Measurements from ENCODE around the gene THYN1. TPM values are rescaled to one million over a fixed set of nuclear protein-coding genes. Genes with fewer than 3 reads are reported as not detected.
A peak's percentile ranks its signal among the peaks of the same experiment; 100 is the strongest.
"Not testable (repeated sequence)": the region's sequence is repeated elsewhere in the genome, so short reads cannot be mapped to it uniquely, and the experiment has no call there.

The THYN1 gene
- polyA plus RNA-seq, 2 donors = 22.0 to 26.8 TPM

DNA sequence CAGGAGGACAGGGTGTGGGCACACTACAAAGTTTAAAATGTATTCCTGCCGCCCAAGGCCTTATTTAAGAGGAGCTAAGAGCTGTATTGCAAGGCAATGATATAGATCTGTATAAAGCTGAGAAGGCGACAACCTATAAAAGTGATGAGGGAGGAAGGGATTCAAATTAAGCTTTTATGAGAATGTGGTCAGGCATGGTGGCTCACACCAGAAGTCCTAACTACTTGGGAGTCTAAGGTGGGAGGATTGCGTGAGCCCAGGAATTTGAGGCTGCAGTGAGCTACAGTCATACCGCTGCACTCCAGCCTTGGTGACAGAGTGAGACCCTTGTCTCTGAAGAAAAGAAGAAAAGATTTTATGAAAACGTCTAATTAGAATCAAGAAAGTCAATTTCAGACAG is 13.3 kb upstream of the THYN1 start:
- no peaks in the 10 kb centered on the region for H3K4me1 ChIP-seq (ENCODE audit: control insufficient read depth in 2 of 2, insufficient read depth in 2 of 2, low read length in 1 of 2)
- WGBS, 2 donors = 81 to 83% methylated on average over 5 of the region's 5 CpGs
- H3K36me3 ChIP-seq (ENCODE audit: control insufficient read depth in 2 of 2, insufficient read depth in 2 of 2, low read length in 1 of 2) = peaks cover 5 to 14% of the 10 kb centered on the region in 2 donors

DNA sequence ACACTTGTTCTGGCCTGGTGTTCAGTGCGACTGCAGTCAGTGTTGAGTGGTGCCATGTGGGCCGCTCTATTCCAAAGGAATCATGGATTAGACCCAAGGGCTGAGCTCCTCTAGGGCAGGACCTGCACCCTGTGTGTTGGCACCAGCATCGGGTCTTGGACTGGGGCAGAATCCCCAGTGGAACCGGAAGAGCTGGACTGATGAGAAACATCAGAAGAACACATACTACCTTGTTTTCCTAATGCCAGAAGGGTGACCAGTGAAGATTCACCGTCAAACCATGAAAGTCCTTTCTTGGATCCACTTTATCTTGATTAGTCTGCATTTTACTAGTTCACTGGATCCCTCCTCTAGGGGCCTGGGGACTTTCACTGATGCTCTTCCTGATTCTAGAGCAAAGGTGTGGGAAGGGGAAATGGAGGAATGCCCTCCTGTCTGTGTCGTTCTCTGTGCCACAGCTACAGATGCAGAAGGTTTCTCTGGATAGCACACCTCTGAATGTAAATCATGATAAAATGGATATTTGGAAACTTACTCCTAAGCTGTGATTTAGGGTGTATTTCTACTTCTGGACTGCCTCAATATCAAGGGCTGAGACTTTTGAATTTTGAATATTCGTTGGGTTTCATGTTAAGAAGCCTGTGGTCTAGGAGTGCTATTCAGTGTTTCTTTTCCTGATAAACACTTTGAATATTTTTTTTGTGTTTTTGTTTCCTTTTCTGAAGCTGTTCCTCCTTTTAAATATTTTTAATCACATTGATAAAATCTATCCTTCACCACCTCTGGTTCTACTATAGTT is 12.0 kb upstream of the THYN1 start:
- peaks cover 9 to 19% of the 10 kb centered on the region in 2 donors for H3K36me3 ChIP-seq (ENCODE audit: control insufficient read depth in 2 of 2, insufficient read depth in 2 of 2, low read length in 1 of 2)

More for the DNA sequence above, 13.3 kb upstream of the THYN1 start:
- no peak overlapping the region for H3K4me3 ChIP-seq (ENCODE audit: low read depth in 1 of 2, low read length in 2 of 2)
- no peaks in the 10 kb centered on the region for H3K27me3 ChIP-seq (ENCODE audit: control insufficient read depth in 1 of 2, insufficient read depth in 2 of 2, low read length in 2 of 2)
- no peak overlapping the region for H3K27ac ChIP-seq (ENCODE audit: low read depth in 2 of 2, low read length in 1 of 2)
- no peaks in the 10 kb centered on the region for H3K9me3 ChIP-seq (ENCODE audit: control insufficient read depth in 2 of 2, insufficient read depth in 1 of 2, low read depth in 1 of 2, low read length in 1 of 2)

DNA sequence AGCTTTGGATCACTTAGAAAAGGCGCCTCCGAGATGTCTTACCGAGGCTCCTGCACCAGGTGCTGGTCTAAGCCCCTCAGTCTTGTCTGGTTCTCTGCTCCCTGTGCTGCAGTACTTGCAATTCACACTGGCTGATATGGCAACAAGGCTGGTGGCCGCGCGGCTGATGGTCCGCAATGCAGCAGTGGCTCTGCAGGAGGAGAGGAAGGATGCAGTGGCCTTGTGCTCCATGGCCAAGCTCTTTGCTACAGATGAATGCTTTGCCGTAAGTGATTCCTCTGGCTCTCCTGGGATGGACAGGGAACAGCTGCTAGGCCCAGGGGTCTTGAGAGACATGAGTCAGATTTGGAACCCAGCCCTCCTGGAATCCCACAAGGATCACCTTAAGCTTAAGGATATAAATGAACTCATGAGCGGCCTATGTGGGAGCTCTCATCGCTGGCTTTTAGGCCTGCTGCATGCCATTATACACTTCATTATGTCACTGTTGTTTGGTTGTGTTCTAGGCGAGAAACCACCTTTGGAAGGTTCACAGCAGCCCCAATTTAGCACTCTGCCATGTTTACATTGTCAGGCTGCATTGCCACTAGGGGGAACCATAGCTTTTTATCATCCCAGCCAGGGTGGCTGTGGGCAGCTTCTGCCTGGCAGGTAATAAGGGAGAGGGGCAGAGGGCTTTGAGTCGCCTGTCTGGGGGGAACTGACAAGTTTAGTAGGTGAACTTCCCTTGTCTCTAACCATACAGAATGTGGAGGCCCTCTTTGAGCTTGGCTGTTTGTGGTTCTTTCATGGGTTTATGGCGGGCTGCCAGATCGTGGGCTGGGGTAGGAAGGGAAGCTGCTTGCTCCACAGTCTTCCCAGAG is 8.7 kb upstream of the THYN1 start:
- no peaks in the 10 kb centered on the region for H3K4me1 ChIP-seq (ENCODE audit: control insufficient read depth in 2 of 2, insufficient read depth in 2 of 2, low read length in 1 of 2)
- WGBS, 2 donors = 85 to 89% methylated on average over 14 of the region's 14 CpGs
- no peaks in the 10 kb centered on the region for H3K27me3 ChIP-seq (ENCODE audit: control insufficient read depth in 1 of 2, insufficient read depth in 2 of 2, low read length in 2 of 2)
- no peaks in the 10 kb centered on the region for H3K9me3 ChIP-seq (ENCODE audit: control insufficient read depth in 2 of 2, insufficient read depth in 1 of 2, low read depth in 1 of 2, low read length in 1 of 2)
- H3K4me3 ChIP-seq (ENCODE audit: low read depth in 1 of 2, low read length in 2 of 2) = no peak overlapping the region
- peaks cover 9 to 35% of the 10 kb centered on the region in 2 donors for H3K36me3 ChIP-seq (ENCODE audit: control insufficient read depth in 2 of 2, insufficient read depth in 2 of 2, low read length in 1 of 2)
- no peak overlapping the region for H3K27ac ChIP-seq (ENCODE audit: low read depth in 2 of 2, low read length in 1 of 2)

More for the DNA sequence above, 12.0 kb upstream of the THYN1 start:
- no peak overlapping the region for H3K27ac ChIP-seq (ENCODE audit: low read depth in 2 of 2, low read length in 1 of 2)
- H3K4me3 ChIP-seq (ENCODE audit: low read depth in 1 of 2, low read length in 2 of 2) = no peak overlapping the region
- no peaks in the 10 kb centered on the region for H3K4me1 ChIP-seq (ENCODE audit: control insufficient read depth in 2 of 2, insufficient read depth in 2 of 2, low read length in 1 of 2)
- no peaks in the 10 kb centered on the region for H3K27me3 ChIP-seq (ENCODE audit: control insufficient read depth in 1 of 2, insufficient read depth in 2 of 2, low read length in 2 of 2)
- H3K9me3 ChIP-seq (ENCODE audit: control insufficient read depth in 2 of 2, insufficient read depth in 1 of 2, low read depth in 1 of 2, low read length in 1 of 2) = no peaks in the 10 kb centered on the region
- 84 to 88% methylated on average over 7 of the region's 7 CpGs for WGBS, 2 donors

DNA sequence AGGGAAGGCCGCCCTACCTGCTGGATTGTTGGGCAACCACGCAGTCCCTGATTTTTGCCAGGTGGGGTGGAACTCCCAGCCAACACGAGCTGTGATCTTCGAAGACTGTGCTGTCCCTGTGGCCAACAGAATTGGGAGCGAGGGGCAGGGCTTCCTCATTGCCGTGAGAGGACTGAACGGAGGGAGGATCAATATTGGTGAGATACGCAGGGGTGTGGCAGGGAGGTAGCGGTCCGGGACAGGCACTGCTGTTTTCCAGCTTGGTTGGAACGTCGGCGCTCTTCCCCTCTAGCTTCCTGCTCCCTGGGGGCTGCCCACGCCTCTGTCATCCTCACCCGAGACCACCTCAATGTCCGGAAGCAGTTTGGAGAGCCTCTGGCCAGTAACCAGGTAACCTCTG is 7.8 kb upstream of the THYN1 start:
- 89 to 93% methylated on average over 16 of the region's 16 CpGs for WGBS, 2 donors
- Histone ChIP-seq H3K36me3 (ENCODE audit: control insufficient read depth in 2 of 2, insufficient read depth in 2 of 2, low read length in 1 of 2) (peaks cover 9 to 35% of the 10 kb centered on the region in 2 donors), H3K27ac (ENCODE audit: low read depth in 2 of 2, low read length in 1 of 2) (no peak overlapping the region)

DNA sequence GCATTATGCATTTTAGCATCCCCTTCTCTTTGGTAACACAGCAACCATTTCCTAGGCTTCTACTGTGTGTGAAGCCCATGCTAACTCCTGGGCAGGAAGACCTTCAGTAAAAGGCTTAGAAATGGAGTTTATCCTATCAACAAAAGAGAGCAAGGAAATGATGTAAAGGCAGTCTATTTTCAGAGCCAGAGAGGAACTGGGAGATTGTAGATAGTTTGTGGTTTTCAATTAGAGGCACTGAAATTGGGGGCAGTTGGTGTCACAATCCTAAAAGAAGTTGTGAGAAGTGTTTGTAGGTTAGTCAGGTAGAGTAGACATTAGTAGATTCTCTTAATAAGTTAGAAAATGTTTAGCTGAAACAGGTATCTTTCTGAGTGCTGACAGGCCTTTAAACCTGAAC is 7.4 kb upstream of the THYN1 start:
- Histone ChIP-seq H3K27me3 (ENCODE audit: control insufficient read depth in 1 of 2, insufficient read depth in 2 of 2, low read length in 2 of 2) (no peaks in the 10 kb centered on the region), H3K4me1 (ENCODE audit: control insufficient read depth in 2 of 2, insufficient read depth in 2 of 2, low read length in 1 of 2) (no peaks in the 10 kb centered on the region), H3K27ac (ENCODE audit: low read depth in 2 of 2, low read length in 1 of 2) (no peak overlapping the region), H3K9me3 (ENCODE audit: control insufficient read depth in 2 of 2, insufficient read depth in 1 of 2, low read depth in 1 of 2, low read length in 1 of 2) (no peaks in the 10 kb centered on the region), H3K36me3 (ENCODE audit: control insufficient read depth in 2 of 2, insufficient read depth in 2 of 2, low read length in 1 of 2) (peaks cover 9 to 35% of the 10 kb centered on the region in 2 donors), H3K4me3 (ENCODE audit: low read depth in 1 of 2, low read length in 2 of 2) (no peak overlapping the region)

More for the DNA sequence above, 7.8 kb upstream of the THYN1 start:
- Histone ChIP-seq H3K9me3 (ENCODE audit: control insufficient read depth in 2 of 2, insufficient read depth in 1 of 2, low read depth in 1 of 2, low read length in 1 of 2) (no peaks in the 10 kb centered on the region), H3K4me3 (ENCODE audit: low read depth in 1 of 2, low read length in 2 of 2) (no peak overlapping the region), H3K4me1 (ENCODE audit: control insufficient read depth in 2 of 2, insufficient read depth in 2 of 2, low read length in 1 of 2) (no peaks in the 10 kb centered on the region), H3K27me3 (ENCODE audit: control insufficient read depth in 1 of 2, insufficient read depth in 2 of 2, low read length in 2 of 2) (no peaks in the 10 kb centered on the region)

DNA sequence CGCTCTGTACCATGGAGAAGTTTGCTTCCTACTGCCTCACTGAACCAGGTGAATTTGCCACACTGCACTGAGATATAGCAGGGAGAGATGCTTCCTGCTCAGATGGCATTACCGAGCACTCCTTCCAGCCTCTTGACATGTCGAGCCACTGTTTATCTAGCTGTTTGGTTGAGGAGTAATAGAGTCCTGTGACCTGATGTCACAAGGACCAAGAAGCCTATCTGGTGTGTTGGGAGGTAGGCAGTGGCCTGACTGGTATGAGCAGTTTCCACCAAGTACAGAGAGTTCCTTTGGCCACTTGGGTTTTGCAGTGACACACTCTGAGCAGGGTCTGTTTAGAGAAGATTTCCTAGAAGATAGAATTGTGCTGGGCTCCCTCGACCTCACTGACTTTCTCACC is 5.4 kb upstream of the THYN1 start:
- no peak overlapping the region for H3K27ac ChIP-seq (ENCODE audit: low read depth in 2 of 2, low read length in 1 of 2)
- H3K27me3 ChIP-seq (ENCODE audit: control insufficient read depth in 1 of 2, insufficient read depth in 2 of 2, low read length in 2 of 2) = no peaks in the 10 kb centered on the region
- H3K4me1 ChIP-seq (ENCODE audit: control insufficient read depth in 2 of 2, insufficient read depth in 2 of 2, low read length in 1 of 2) = no peaks in the 10 kb centered on the region
- 84% methylated on average over 4 of the region's 4 CpGs for WGBS, 2 donors
- peaks cover 9 to 35% of the 10 kb centered on the region in 2 donors for H3K36me3 ChIP-seq (ENCODE audit: control insufficient read depth in 2 of 2, insufficient read depth in 2 of 2, low read length in 1 of 2)
- no peak overlapping the region for H3K4me3 ChIP-seq (ENCODE audit: low read depth in 1 of 2, low read length in 2 of 2)
- no peaks in the 10 kb centered on the region for H3K9me3 ChIP-seq (ENCODE audit: control insufficient read depth in 2 of 2, insufficient read depth in 1 of 2, low read depth in 1 of 2, low read length in 1 of 2)

DNA sequence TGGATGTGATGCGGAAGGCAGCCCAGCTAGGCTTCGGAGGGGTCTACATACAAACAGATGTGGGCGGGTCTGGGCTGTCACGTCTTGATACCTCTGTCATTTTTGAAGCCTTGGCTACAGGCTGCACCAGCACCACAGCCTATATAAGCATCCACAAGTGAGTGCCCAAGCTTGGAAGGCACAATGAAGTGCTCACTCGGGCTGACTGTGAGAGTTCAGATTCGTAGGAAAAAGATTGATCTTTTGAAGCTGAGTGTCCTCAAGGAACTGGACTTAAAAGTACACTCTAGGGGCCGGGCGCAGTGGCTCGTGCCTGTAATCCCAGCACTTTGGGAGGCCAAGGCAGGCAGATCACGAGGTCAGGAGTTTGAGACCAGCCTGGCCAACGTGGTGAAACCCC is 3.9 kb upstream of the THYN1 start:
- no peaks in the 10 kb centered on the region for H3K27me3 ChIP-seq (ENCODE audit: control insufficient read depth in 1 of 2, insufficient read depth in 2 of 2, low read length in 2 of 2)
- H3K9me3 ChIP-seq (ENCODE audit: control insufficient read depth in 2 of 2, insufficient read depth in 1 of 2, low read depth in 1 of 2, low read length in 1 of 2) = no peaks in the 10 kb centered on the region
- no peak overlapping the region for H3K27ac ChIP-seq (ENCODE audit: low read depth in 2 of 2, low read length in 1 of 2)
- peaks cover 5 to 24% of the 10 kb centered on the region in 2 donors for H3K36me3 ChIP-seq (ENCODE audit: control insufficient read depth in 2 of 2, insufficient read depth in 2 of 2, low read length in 1 of 2)
- WGBS, 2 donors = 90 to 94% methylated on average over 11 of the region's 11 CpGs
- no peak overlapping the region for H3K4me3 ChIP-seq (ENCODE audit: low read depth in 1 of 2, low read length in 2 of 2)
- H3K4me1 ChIP-seq (ENCODE audit: control insufficient read depth in 2 of 2, insufficient read depth in 2 of 2, low read length in 1 of 2) = no peaks in the 10 kb centered on the region

DNA sequence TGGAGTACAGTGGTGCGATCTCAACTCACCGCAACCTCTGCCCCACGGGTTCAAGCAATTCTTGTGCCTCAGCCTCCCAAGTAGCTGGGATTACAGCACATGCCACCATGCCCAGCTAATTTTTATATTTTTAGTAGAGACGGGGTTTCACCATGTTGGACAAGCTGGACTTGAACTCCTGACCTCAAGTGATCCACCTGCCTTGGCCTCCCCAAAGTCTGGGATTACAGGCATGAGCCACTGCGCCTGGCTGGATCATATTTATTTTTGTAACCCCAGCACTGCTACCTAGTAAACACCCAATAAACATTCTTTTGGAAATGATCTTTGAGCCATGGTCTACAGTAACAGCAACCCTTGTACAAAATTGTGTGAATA is 2.0 kb upstream of the THYN1 start:
- 98% methylated on average over 5 of the region's 5 CpGs for WGBS, 2 donors

DNA sequence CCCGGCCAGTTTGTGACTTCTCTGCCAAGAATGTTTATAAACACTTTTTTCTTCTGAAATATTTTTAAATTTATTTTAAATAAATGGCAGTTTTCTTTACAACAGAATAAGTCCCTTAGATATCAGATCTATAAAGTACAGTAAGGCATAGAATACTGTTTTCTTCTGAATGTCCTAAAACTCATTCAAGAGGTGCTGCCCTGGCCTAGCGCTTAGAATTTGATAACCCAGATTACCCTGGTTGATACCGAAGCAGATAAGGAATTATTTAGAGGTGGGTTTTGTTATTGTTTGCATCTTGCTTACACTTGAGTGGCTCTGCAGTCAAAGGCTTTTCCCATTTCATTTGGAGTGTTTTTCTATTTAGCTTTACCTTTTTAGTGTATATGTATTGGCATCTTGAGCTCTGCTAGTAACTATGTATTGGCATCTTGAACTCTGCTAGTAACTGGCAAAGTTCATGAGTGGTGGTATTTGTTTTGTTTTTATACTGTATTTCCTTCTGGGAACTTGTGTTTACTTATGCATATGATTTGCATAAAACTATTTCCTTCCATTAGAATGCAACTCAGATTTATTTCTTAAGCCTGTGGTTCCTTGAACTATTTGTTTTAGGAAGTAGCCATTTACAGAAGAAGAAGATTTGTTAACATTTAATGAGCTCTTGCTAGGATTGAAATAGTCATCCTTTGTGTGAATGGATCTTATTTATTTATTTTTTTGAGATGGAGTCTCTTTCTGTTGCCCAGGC is 1.5 kb upstream of the THYN1 start:
- Histone ChIP-seq H3K4me3 (ENCODE audit: low read depth in 1 of 2, low read length in 2 of 2) (peak overlapping the region in 1 of 2 donors; percentile 97), H3K27ac (ENCODE audit: low read depth in 2 of 2, low read length in 1 of 2) (no peak overlapping the region), H3K4me1 (ENCODE audit: control insufficient read depth in 2 of 2, insufficient read depth in 2 of 2, low read length in 1 of 2) (no peaks in the 10 kb centered on the region), H3K27me3 (ENCODE audit: control insufficient read depth in 1 of 2, insufficient read depth in 2 of 2, low read length in 2 of 2) (no peaks in the 10 kb centered on the region), H3K9me3 (ENCODE audit: control insufficient read depth in 2 of 2, insufficient read depth in 1 of 2, low read depth in 1 of 2, low read length in 1 of 2) (no peaks in the 10 kb centered on the region), H3K36me3 (ENCODE audit: control insufficient read depth in 2 of 2, insufficient read depth in 2 of 2, low read length in 1 of 2) (peaks cover 5 to 16% of the 10 kb centered on the region in 2 donors)
- WGBS, 2 donors = 55 to 68% methylated on average over 3 of the region's 3 CpGs

More for the DNA sequence above, 2.0 kb upstream of the THYN1 start:
- H3K4me1 ChIP-seq (ENCODE audit: control insufficient read depth in 2 of 2, insufficient read depth in 2 of 2, low read length in 1 of 2); H3K4me3 ChIP-seq (ENCODE audit: low read depth in 1 of 2, low read length in 2 of 2); H3K27me3 ChIP-seq (ENCODE audit: control insufficient read depth in 1 of 2, insufficient read depth in 2 of 2, low read length in 2 of 2); H3K27ac ChIP-seq (ENCODE audit: low read depth in 2 of 2, low read length in 1 of 2); H3K9me3 ChIP-seq (ENCODE audit: control insufficient read depth in 2 of 2, insufficient read depth in 1 of 2, low read depth in 1 of 2, low read length in 1 of 2): not testable (repeated sequence)
- peaks cover under 1 to 16% of the 10 kb centered on the region in 2 donors for H3K36me3 ChIP-seq (ENCODE audit: control insufficient read depth in 2 of 2, insufficient read depth in 2 of 2, low read length in 1 of 2)

Measured in esophagus (tissue), 2 donors.